Transverse colon (tissue), 3 donors: ENCODE results near the gene EXOSC5.

ENCODE experiments used
- EP300 ChIP-seq: sonication (generic); formaldehyde crosslinking; IDR thresholded peaks from one replicate; pipeline ENCODE4 v1.6.1; 2017; ENCODE audit warnings: antibody characterized with exemption, low read depth
- TF ChIP-seq, protein P1 (sequence below), 5 experiments: fragments of 200-600 bp in 3 of 5; fragments of 450-650 bp in 2 of 5; sonication (generic) in 3 of 5; IDR thresholded peaks; 1 replicate in 2 of 5; 2 replicates in 3 of 5; pipeline ENCODE4 v1.5.1; 2016 to 2017; ENCODE audit warnings: antibody characterized with exemption in 5 of 5, inconsistent platforms in 3 of 5, mild to moderate bottlenecking in 2 of 5, moderate library complexity in 1 of 5

DNA sequence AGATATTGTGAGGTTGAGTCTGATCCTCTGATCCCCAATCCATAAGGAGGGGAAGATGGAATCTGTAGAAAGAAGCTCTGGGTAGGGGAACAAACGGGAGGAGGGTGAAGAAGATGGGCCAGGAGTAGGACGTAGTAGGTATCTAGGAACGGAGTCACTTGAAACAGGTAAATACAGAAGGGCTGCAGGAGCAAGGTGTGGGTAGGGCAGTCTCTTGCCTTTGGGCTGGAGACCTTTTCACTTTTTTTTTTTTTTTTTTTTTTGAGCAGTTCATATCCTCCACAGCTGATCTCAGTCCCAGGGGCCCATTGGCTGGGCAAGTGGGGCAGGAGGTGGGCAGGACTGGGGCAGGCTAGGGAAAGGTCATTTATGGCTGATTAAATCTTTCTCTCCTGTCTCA lies 1.9 kb upstream of the EXOSC5 start:
- TF ChIP-seq, protein P1, sequence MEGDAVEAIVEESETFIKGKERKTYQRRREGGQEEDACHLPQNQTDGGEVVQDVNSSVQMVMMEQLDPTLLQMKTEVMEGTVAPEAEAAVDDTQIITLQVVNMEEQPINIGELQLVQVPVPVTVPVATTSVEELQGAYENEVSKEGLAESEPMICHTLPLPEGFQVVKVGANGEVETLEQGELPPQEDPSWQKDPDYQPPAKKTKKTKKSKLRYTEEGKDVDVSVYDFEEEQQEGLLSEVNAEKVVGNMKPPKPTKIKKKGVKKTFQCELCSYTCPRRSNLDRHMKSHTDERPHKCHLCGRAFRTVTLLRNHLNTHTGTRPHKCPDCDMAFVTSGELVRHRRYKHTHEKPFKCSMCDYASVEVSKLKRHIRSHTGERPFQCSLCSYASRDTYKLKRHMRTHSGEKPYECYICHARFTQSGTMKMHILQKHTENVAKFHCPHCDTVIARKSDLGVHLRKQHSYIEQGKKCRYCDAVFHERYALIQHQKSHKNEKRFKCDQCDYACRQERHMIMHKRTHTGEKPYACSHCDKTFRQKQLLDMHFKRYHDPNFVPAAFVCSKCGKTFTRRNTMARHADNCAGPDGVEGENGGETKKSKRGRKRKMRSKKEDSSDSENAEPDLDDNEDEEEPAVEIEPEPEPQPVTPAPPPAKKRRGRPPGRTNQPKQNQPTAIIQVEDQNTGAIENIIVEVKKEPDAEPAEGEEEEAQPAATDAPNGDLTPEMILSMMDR (IDR thresholded peaks at IDR 0.05) = no peak
- TF ChIP-seq EP300 = no peak
